GM18498 (cell line): ENCODE results near the gene STEAP1.

ENCODE experiments used
- ATAC-seq: cut with Tn5 transposase; IDR thresholded peaks from one replicate; pipeline ENCODE4 v1.9.1; 2021; ENCODE audit warnings: mild to moderate bottlenecking, moderate library complexity; ENCODE audit not compliant: unreplicated experiment

The STEAP1 gene

DNA sequence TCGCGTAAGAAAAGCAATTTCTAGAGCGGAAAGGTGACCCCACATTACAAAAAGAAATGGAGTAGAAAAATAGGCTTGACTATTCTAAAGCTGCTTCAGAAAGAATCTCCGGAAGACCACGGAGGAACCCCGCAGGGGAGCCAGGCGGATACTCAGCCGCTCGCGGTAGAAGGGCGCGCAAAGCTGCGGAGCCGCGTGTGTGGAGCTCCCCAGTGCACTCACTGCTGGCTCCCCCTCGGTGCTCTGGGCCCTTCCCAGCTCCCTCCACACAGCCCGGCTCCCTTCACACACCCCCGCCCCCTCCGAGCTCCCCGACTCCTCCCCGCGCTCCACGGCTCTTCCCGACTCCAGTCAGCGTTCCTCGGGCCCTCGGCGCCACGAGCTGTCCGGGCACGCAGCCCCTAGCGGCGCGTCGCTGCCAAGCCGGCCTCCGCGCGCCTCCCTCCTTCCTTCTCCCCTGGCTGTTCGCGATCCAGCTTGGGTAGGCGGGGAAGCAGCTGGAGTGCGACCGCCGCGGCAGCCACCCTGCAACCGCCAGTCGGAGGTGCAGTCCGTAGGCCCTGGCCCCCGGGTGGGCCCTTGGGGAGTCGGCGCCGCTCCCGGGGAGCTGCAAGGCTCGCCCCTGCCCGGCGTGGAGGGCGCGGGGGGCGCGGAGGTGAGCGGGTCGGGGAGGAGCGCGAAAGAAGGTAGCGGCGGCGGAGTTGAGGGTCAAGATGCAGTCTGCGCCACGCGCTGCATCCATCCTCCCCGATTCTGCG lies 57.3 kb downstream of the STEAP1 start, which contains the start of gene STEAP2:
Gene STEAP2 (plus strand): TSS at position 350 of the 758 bp plus-strand sequence. CDS start 13,343 bp downstream, outside the sequence.
- peak; percentile 93 for ATAC-seq

DNA sequence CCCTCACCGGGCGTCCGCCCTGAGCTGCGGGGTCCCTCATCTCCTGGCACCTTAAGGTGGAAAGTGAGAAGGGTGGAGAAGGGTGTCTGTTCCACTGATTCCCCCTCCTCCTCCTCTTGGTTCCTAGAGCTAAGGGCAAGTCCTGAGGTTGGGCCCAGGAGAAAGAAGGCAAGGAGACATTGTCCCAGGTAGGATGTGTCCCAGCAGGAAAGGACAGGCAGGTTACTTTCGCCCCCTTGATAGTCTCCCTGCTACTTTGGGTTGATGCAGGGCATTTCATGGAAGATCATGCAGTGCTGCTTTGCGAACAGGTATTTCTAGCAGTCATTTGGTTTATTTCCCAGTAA lies 57.9 kb downstream of the STEAP1 start:
- no peak for ATAC-seq

GRCh38 chr7:90213521-90213920 lies 59.3 kb downstream of the STEAP1 start:
- no peak for ATAC-seq
